Measurements from ENCODE around the gene CDH23. TPM values are rescaled to one million over a fixed set of nuclear protein-coding genes. Genes with fewer than 3 reads are reported as not detected.
A peak's percentile ranks its signal among the peaks of the same experiment; 100 is the strongest.

The CDH23 gene
- total RNA-seq, 2 experiments from 2014 or later, result 4.0 to 4.5 TPM

DNA sequence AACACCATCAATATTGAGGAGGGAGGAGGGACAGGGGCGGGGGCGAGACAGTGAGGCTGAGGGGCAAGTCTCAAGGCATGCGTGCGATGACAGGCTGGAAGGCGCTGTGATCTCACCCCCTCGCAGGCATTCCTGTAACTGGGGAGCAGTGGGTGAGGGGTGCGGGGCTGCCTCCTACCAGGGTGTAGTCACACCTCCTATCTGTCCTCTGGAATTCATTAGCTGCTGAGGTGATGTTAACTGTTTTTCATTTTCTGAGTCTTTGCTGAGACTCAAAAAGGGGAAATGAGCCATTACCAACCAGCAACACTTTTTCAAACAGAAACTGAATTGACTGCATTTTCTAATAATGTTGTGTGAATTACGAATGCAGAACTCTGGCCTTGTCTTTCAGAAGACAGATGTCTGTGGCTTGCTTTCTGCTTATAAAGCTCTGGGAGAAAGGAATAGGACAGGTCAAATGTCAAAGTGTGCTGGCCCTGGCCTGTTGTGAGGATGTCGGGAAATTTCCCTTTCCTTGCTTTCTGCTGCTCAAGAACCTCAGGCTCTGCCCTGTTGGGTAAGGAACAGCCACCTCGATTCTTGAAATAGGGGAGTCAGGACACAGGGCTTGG lies 23.7 kb upstream of the CDH23 start:
- no peaks in the 10 kb centered on the region for H3K36me3 Mint-ChIP-seq (ENCODE audit: low read depth)
- peaks cover 16% of the 10 kb centered on the region for H3K4me1 Mint-ChIP-seq
- no peak overlapping the region for H3K4me3 Mint-ChIP-seq
- no peak for DNase-seq
- H3K27me3 Mint-ChIP-seq, result peaks cover 8% of the 10 kb centered on the region
- no peak overlapping the region for H3K27ac Mint-ChIP-seq
- POLR2A ChIA-PET, result no interaction called here
- no peaks in the 10 kb centered on the region for H3K9me3 Mint-ChIP-seq
- CTCF ChIA-PET, result interaction anchor here (1.0 kb wide), 1 partner anchor 9 kb away, joined by 3 read pairs; no protein-coding TSS in a partner anchor

DNA sequence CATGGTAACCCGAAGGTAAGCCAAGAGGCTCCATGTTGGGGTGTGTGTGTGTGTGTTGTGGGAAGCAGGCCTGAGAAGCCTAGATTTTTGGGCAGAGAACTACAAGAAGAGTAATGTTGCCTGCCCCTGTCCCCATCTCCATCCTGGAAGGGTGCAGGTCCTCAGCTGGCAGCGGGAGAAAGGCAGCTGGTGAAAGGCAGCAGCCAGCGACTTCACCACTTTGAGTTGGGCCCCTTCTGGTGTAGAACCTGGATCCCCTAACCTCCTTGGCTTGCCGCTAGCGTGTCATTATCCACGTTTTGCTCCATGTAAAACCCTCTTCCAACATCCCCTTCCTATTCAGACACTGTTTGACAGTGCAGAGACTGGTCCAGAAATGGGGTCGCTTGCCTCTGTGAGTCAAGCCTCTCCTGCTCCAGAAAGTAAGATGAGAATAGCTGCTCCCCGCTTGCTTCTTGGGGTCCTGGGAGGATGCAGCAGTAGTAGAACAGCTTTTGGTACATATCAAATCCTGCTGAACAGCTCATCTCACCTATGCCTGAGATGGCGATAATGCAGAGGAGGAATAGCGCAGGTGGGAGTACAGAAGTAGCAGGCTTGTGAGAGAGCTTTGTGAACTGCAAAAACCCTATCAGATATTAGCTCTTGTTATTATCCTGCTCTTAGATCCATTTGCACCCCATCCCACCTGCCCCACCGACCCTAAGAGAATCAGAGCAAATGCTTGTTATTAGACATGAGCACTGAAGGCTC lies 22.1 kb upstream of the CDH23 start:
- Mint-ChIP-seq H3K9me3 (no peaks in the 10 kb centered on the region), H3K27me3 (peaks cover 8% of the 10 kb centered on the region), H3K36me3 (ENCODE audit: low read depth) (no peaks in the 10 kb centered on the region), H3K4me1 (peaks cover 16% of the 10 kb centered on the region), H3K4me3 (no peak overlapping the region), H3K27ac (no peak overlapping the region)
- CTCF ChIA-PET, result interaction anchor here (0.6 to 1.0 kb wide), 2 partner anchors 498 to 551 kb away, joined by 3 read pairs; no protein-coding TSS in a partner anchor
- no peak for DNase-seq
- POLR2A ChIA-PET, result no interaction called here

DNA sequence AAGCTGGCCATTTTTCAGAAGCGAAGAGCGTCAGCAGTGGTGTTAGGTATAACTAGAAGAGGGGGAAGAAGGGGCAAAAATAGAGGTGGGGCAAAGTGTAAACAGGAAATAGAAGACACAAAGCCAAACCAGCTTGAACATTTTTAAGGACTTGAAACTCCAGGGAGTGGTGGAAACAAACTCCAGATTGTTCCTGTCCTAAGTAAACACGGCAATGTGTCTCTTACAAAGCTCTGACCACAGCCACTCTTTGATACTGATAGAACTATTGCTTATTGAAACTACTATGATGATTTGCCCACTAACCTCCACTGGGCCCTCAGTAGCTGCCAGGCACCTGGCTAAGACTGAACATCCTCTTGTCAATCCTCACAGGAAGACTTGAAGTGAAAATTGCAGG lies 20.8 kb upstream of the CDH23 start:
- peak overlapping the region; percentile 69 for H3K4me3 Mint-ChIP-seq
- peaks cover 16% of the 10 kb centered on the region for H3K4me1 Mint-ChIP-seq
- H3K9me3 Mint-ChIP-seq, result no peaks in the 10 kb centered on the region
- ChIA-PET CTCF (interaction anchor here (1.4 kb wide), 2 partner anchors 42 to 61 kb away, joined by 4 to 6 read pairs; no protein-coding TSS in a partner anchor), POLR2A (no interaction called here)
- H3K27me3 Mint-ChIP-seq, result peaks cover 8% of the 10 kb centered on the region
- no peak overlapping the region for H3K27ac Mint-ChIP-seq
- no peak for DNase-seq
- H3K36me3 Mint-ChIP-seq (ENCODE audit: low read depth), result no peaks in the 10 kb centered on the region

DNA sequence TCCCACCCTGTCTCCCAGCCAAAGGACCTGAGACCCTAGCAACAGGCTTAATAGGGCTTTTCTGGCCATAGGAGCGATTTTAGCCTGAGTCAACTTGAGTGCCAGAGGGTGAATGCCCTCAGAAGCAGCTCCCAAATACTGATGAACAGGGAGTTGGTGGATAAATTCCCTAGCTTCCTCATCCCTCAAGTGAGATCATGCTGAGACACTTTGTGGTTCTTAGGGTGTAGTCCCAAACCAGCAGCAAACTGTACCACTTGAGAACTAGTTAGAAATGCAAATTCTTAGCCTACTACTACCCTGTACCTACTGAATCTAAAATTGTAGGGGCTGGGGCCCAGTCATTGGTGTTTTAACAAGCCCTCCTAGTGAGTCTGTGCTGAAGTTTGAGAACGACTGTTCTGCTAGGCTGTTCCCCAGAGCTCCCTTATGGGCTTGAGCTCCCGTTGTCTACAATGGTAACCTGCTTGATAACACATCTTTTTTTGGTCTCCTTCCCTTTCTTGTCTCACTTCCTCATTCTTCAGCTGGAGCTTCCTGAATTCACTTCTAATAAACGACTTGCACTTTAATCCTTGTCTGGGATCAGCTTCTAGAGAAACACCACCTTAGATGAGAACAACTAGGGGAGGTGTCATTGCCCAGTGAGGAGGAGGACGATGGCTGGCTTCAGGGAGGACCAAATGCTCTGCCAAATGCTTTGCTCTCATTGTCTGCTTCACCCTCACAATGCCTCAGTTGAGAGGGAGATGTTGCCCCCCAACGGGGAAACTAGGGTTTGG lies 18.2 kb upstream of the CDH23 start:
- POLR2A ChIA-PET, result interaction anchor here (0.7 kb wide), 1 partner anchor 213 kb away, joined by 6 read pairs; no protein-coding TSS in a partner anchor
- Mint-ChIP-seq H3K36me3 (ENCODE audit: low read depth) (no peaks in the 10 kb centered on the region), H3K27me3 (peaks cover 3% of the 10 kb centered on the region), H3K27ac (no peak overlapping the region), H3K4me3 (no peak overlapping the region), H3K9me3 (no peaks in the 10 kb centered on the region), H3K4me1 (peaks cover 16% of the 10 kb centered on the region)
- CTCF ChIA-PET, result interaction anchor here (0.5 to 2.8 kb wide), 4 partner anchors 12 to 1383 kb away, joined by 3 to 11 read pairs (median 4); no protein-coding TSS in a partner anchor
- no peak for DNase-seq

DNA sequence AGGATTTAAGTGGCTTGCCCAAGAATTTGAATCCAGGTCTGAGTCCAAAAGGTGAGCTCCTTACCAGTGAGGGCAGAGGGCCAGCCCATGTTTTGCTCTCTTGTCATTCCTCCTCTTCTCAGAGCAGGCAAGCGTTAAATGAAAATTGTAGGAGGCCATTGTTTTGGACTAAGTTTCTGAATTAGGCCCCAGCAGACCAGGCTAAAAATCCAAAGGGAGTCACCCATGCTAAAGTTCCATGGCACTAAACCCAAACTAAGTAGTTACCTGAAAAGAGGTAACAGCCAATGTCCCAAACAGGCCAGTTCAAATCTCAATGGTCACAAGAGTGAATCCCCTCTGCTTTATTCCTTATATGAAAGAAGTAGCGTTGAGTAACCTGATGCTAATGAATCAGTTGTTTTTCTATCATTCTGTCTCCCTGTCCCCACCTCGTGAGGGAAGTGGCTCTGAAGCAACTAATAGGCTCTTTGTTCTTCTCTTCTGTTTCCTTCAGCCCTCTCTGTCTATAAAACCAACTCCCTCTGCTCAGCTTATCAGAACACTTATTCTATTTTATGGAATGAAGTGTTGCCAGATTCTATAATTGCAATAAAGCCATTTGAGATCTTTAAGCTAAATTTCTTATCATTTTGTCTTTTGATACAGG lies 17.5 kb upstream of the CDH23 start:
- no peaks in the 10 kb centered on the region for H3K9me3 Mint-ChIP-seq
- CTCF ChIA-PET, result interaction anchor here (2.8 kb wide), 1 partner anchor 21 kb away, joined by 11 read pairs; no protein-coding TSS in a partner anchor
- peaks cover 16% of the 10 kb centered on the region for H3K4me1 Mint-ChIP-seq
- H3K27me3 Mint-ChIP-seq, result peaks cover 3% of the 10 kb centered on the region
- H3K36me3 Mint-ChIP-seq (ENCODE audit: low read depth), result no peaks in the 10 kb centered on the region
- H3K4me3 Mint-ChIP-seq, result no peak overlapping the region
- DNase-seq, result no peak
- POLR2A ChIA-PET, result no interaction called here
- no peak overlapping the region for H3K27ac Mint-ChIP-seq

DNA sequence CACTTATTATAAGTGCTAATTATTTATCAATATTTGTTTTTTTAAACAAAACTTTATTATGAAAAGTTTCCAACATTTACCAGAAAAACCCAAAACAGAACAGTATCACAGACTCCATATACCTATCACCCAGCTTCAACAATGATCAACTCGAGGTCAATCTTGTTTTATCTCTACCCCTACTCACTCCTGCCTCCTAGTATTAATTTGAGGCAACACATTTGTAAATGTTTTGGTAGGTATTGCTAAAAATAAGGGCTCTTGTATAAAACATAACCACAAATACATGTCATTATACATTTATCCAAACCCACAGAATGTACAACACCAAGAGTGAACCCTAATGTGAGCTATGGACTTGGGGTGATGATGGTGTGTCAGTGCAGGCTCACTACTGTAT lies 15.9 kb upstream of the CDH23 start:
- no peak overlapping the region for H3K27ac Mint-ChIP-seq
- peaks cover 13% of the 10 kb centered on the region for H3K4me1 Mint-ChIP-seq
- no peaks in the 10 kb centered on the region for H3K9me3 Mint-ChIP-seq
- DNase-seq, result no peak
- POLR2A ChIA-PET, result no interaction called here
- H3K36me3 Mint-ChIP-seq (ENCODE audit: low read depth), result no peaks in the 10 kb centered on the region
- no peak overlapping the region for H3K4me3 Mint-ChIP-seq
- CTCF ChIA-PET, result interaction anchor here (0.6 to 1.8 kb wide), 3 partner anchors 10 to 462 kb away, joined by 3 to 5 read pairs (median 4); no protein-coding TSS in a partner anchor
- H3K27me3 Mint-ChIP-seq, result no peaks in the 10 kb centered on the region

DNA sequence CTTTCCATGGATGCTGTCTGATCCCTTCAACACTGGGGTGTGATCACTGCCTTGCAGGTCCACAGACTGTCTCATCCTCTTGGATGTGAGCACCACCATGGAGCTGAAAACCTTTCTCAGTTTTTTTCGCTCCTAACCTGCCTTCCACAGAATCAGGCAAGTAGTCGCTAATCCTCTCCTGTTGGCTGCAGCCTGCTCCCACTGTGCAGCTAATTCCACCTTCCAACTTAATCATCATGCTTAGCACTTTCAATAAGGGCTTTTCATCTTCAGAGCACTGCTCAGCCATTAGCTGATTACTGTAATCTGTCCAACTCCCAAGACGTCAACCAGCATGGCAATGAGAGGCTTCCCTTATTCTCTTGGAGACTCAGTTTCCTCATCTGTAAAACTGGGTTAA lies 15.1 kb upstream of the CDH23 start:
- ChIA-PET POLR2A (no interaction called here), CTCF (interaction anchor here (0.6 to 1.8 kb wide), 3 partner anchors 9 to 173 kb away, joined by 3 to 5 read pairs (median 4); no protein-coding TSS in a partner anchor)
- H3K4me3 Mint-ChIP-seq, result no peak overlapping the region
- H3K27me3 Mint-ChIP-seq, result peaks cover 1% of the 10 kb centered on the region
- no peak for DNase-seq
- no peaks in the 10 kb centered on the region for H3K9me3 Mint-ChIP-seq
- H3K36me3 Mint-ChIP-seq (ENCODE audit: low read depth), result no peaks in the 10 kb centered on the region
- H3K4me1 Mint-ChIP-seq, result peaks cover 6% of the 10 kb centered on the region
- no peak overlapping the region for H3K27ac Mint-ChIP-seq

DNA sequence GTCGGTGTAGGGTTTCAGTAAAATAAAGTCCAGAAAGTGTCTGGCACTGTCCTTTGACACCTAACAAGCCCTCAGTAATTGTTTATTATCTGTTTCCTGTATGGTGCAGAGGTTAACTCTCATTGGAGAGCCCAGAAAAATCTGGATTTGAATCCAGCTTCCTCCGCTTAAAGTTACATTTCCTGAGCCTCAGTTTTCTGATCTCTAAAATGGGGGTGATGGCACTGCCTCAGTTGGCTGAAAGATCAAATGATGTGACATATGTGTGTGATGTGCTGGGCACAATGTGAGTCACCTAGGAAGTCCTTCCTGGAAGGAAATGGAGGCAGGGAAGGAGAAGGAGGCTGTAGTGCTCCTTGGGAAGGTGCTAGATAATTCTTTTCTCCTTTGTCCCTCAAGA lies 14.7 kb upstream of the CDH23 start:
- H3K27ac Mint-ChIP-seq, result no peak overlapping the region

DNA sequence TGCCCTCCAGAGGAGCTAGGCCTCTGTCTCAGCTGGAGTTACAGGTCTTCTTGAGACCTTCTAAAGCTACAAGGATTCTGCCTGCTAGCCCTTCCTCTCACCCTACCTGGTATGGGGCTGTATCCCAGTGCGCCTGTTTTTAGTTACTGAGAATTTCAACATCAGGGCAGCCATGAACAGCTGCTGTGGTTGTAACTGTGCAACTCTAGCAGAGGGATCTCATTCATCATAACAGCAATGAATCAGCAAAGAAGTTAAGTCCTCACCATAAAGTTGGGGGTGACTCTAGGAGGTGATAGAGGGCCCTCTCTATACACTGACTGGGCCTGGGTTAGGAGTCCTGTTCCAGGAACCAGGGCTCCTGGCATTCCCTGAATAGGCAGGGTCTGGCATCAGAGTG lies 14.0 kb upstream of the CDH23 start:
- ChIA-PET CTCF (interaction anchor here (1.4 kb wide), 1 partner anchor 15 kb away, joined by 3 read pairs; no protein-coding TSS in a partner anchor), POLR2A (no interaction called here)
- no peak for DNase-seq
- Mint-ChIP-seq H3K4me1 (peaks cover 1% of the 10 kb centered on the region), H3K36me3 (ENCODE audit: low read depth) (no peaks in the 10 kb centered on the region), H3K27ac (no peak overlapping the region), H3K9me3 (no peaks in the 10 kb centered on the region), H3K4me3 (no peak overlapping the region), H3K27me3 (peaks cover 2% of the 10 kb centered on the region)

More for the DNA sequence above, 14.7 kb upstream of the CDH23 start:
- POLR2A ChIA-PET, result no interaction called here
- DNase-seq, result no peak
- Mint-ChIP-seq H3K36me3 (ENCODE audit: low read depth) (no peaks in the 10 kb centered on the region), H3K27me3 (peaks cover 2% of the 10 kb centered on the region), H3K4me3 (no peak overlapping the region), H3K4me1 (peaks cover 6% of the 10 kb centered on the region), H3K9me3 (no peaks in the 10 kb centered on the region)
- CTCF ChIA-PET, result interaction anchor here (1.4 to 1.8 kb wide), 2 partner anchors 9 to 15 kb away, joined by 3 to 4 read pairs; no protein-coding TSS in a partner anchor

DNA sequence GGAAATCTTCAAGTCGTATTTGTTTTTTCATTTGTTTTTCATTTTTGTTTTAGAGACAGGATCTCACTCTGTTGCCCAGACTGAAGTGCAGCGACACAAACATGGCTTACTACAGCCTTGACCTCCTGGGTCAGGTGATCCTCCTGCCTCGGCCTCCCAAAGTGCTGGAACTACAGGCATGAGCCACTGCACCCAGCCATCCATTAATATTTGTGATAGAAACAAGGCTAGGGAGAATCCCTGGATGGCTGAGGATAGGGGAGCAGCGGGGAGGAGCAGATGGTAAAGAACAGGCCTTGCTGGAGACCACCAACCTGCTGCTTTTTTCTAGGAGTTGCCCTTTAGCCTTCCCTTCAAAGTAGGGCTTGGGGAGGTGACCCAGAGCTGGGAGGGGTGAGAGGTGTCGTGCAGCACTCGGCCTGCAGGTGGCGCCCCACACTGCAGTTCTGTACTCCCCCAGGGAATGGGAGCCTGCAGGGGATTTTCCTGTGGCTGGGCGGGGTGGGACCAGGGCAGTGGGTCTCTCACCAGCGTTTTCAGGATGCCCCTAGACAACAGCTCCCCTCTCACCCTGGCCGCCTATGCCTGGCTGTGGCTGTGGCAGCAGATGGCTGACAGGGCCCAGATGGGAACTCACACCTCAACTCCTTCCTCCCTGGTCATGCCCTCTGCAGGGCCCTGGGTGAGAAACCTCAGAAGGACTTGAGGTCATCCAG lies 12.6 kb upstream of the CDH23 start:
- CTCF ChIA-PET, result interaction anchor here (0.8 to 2.1 kb wide), 12 partner anchors 8 to 427 kb away, joined by 3 to 5 read pairs (median 3); no protein-coding TSS in a partner anchor
- DNase-seq, result peak; percentile 74
- Mint-ChIP-seq H3K27ac (no peak overlapping the region), H3K9me3 (no peaks in the 10 kb centered on the region), H3K4me3 (no peak overlapping the region), H3K27me3 (peaks cover 9% of the 10 kb centered on the region), H3K36me3 (ENCODE audit: low read depth) (no peaks in the 10 kb centered on the region), H3K4me1 (no peaks in the 10 kb centered on the region)
- POLR2A ChIA-PET, result no interaction called here

DNA sequence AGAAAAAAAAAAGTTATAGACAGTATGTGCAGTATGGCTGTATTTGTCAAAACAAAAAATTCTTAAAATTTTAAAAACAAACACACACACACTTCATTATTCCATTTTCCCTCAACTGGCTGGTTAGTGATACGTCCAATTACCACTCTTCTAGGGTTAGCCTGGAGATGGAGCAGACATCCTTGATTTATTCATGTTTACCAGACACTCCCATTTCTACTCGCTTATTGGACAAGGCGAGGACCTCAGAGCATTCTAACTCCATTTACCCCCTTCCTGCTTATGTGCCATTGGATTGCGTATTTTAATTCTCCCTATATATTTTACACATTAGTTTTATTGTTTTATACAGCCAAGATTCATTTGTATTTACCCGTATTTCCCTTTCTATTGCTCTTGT lies 8.5 kb upstream of the CDH23 start:
- Mint-ChIP-seq H3K4me3 (no peak overlapping the region), H3K27ac (no peak overlapping the region), H3K36me3 (ENCODE audit: low read depth) (no peaks in the 10 kb centered on the region), H3K27me3 (peaks cover 23% of the 10 kb centered on the region), H3K9me3 (no peaks in the 10 kb centered on the region), H3K4me1 (no peaks in the 10 kb centered on the region)
- CTCF ChIA-PET, result interaction anchor here (0.5 kb wide), 1 partner anchor 28 kb away, joined by 3 read pairs; no protein-coding TSS in a partner anchor
- POLR2A ChIA-PET, result no interaction called here
- no peak for DNase-seq

Data from activated CD4-positive, alpha-beta T cell treated with anti-CD3 and anti-CD28 coated beads, Interleukin-2, amount 10 ng/mL, durations not matched to agents 7 days and 5 days (primary cell).